ENCODE measurements around the gene TDRD9.
"Not testable (repeated sequence)": the region's sequence is repeated elsewhere in the genome, so short reads cannot be mapped to it uniquely, and the experiment has no call there.

Gene TDRD9

GRCh38 chr14:103891667-103892215 is 36.5 kb upstream of the TDRD9 start:
- DNase-seq = no peak

DNA sequence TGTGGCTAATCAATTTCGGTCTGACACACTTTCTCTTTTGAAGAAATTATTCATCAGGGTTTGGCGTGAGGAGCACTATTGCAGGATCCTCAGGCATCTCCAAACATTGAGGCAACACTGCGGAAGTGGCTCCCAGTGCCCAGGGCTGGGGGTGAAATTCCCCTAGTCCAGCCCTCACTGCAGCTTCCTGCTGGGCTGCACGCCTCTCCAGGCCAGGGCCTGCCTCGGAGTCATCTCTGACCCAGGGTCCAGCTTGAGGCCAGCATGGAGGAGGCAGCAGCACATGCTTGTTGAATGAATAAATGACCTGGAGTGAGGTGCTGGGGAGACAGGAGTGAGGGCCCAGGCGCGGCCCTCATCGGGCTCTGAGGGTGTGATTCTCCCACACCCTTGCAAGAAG is 36.0 kb upstream of the TDRD9 start:
- no peak for DNase-seq

GRCh38 chr14:103894034-103894722 is 34.1 kb upstream of the TDRD9 start:
- no peak for DNase-seq

DNA sequence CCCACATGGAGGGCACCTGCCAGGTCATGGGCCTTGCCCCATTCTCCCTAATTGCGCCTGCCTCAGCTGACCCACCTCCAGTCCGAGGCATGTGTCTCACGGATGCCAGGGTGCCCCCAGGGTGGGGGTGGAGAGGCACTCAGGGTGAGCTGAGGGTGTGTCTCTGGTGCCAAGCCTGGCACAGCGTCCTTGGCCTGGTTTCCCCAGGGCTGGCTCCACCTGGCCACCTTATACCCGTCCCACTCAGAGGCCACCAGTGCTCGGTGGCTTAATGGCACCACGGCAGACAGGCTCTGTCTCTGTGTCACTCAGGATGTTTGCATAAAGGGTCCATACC is 33.6 kb upstream of the TDRD9 start:
- DNase-seq = no peak

- no peak for DNase-seq
Observed at GRCh38 chr14:103896578-103896977, 31.7 kb upstream of the TDRD9 start.

DNA sequence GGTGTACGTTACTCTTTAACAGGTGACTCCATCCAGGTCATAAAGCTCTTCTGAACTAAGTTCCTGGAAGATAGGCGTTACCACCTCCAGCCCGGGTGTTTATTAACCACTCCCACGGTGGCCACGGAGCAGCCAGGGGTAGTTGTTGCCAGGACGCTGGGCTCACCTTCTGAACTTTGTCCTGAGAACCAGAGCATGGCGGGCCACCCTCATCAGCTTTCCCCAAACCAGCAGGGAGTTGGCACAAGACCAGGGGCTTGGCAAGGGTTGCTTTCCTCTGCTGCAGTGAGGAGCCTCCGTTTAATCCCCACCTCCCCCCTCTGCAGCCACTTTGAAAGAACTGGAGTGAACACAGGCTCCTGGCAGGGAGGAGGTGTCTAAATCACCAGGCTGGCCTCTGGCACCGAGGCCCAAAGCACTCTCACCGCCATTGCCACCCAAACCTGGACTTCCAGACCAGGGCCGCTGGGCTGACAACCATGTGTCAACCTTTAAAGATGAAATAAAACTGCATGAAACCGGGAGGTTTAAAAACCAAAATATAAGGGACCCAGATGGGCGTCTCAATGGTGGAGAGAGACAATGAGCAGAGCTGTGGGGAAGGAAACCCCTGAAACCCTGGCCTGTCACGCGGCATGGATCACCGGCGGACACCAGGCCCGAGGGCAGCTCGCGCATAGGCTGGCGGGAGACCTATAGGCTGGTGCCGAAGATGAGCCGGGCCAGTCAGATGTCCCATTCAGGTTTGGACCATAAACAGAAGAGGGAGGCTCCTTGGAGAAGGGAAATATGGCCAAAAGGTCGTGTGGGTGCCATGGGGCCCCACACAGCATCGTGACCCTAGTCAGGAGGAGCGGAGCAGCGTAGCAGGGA is 30.9 kb upstream of the TDRD9 start:
- DNase-seq = no peak

DNA sequence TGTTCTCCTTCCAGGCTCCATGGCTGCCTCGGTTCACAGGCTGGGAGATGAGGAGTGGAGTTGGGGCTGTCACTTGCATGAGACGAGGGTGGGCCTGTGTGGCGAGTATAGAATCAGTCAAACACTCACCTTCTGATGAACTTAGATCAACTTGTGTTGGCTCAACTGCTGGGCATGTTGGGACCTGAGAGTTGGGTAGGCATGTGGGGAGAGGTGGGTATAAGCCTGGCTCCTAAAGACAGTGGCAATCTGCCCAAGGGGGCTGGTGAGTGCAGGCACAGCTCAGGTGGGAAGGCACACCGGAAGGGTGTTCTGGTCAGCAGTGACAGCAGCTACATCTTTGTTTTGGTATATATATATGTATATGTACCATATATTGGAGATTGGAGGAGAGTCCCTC is 30.1 kb upstream of the TDRD9 start:
- DNase-seq = no peak

GRCh38 chr14:103898711-103899110 is 29.5 kb upstream of the TDRD9 start:
- no peak for DNase-seq

DNA sequence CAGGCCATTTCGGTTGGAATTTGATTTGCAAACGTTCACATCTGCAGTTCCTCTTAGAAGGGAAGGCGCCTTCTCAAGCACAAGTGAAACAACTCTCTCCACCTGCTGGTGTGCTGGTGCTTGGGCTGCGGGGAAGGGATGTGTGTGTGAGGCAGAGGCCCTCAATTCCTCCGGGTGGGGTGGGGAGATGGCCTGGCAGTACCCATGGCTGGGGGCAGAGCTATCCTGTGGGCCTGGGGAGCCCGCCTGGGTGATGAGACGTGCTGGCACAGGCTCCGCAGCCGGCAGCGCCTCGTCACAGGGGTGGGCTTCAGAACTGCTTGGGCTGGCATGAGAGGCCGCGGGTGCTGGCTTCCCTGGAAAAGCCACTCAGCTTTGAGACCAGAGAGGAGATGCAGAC is 28.9 kb upstream of the TDRD9 start:
- DNase-seq = no peak

- no peak for DNase-seq
Observed at GRCh38 chr14:103899833-103900232, 28.4 kb upstream of the TDRD9 start.

GRCh38 chr14:103904493-103905107 is 23.7 kb upstream of the TDRD9 start:
- DNase-seq = no peak

GRCh38 chr14:103905842-103906456 is 22.3 kb upstream of the TDRD9 start:
- DNase-seq = peak; percentile 33

- peak; percentile 43 for DNase-seq
Observed at GRCh38 chr14:103908580-103908979, 19.7 kb upstream of the TDRD9 start.

DNA sequence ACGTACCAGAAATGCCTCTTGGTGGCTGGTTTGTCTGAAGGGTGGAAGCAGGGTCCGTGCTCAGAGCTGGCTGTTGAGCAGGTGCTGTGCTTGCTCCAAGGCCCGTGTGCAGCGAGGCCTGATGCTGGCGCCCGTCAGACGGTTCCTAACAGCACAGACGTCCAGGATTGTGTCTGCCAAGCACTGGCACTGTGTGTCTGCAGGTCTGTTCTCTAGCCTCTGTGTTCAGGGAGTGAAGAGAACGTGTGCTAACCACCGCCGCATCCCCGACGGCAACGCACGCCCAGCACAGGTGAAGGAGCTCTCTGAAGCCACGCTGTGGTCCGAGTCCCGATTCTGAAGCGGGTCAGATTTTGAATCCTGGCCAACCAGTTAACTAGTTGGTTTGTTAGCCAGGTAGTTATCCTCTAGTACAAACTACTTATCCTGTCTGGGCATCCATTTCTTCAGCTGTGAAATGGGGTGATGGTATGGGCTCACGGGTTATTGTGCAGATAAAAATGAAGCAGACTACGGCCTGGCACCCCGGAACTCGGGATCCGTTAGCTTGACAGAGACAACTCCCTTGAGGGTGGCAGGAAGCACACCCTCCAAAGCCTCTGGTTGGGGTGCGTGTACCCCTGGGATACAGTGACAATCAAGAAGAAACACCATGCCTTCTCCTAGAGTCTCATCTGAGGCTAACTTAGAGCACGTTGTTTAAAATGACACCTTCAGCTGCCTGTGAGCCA is 18.6 kb upstream of the TDRD9 start:
- DNase-seq = no peak

DNA sequence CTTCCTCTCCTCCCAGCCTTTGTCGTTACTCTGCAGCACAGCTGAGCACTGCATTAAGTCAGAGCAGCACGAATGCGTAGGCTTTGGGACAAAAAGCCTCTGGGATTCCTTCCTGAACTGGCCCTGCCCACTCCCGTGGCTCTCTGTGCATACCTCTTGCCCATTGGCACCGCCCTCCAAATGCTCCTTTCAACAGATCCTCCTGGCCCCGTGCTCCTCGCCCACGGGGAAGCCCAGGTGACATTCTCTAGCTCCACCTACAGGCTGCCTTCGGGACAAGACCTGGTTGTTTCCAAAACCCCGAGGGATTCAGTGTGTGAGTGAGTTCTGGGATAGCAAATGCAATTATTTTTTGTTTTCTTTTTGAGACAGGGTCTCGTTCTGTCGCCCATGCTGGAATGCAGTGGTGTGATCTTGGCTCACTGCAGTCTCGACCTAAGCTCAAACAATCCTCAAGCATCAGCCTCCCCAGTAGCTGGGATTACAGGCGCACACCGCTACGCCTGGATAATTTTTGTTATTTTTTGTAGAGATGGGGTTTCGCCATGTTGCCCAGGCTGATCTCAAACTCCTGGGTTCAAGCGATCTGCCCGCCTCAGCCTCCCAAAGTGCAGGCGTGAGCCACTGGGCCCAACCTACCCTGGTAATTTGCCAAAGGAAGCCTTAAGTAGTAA is 17.9 kb upstream of the TDRD9 start:
- peak; percentile 74 for DNase-seq

DNA sequence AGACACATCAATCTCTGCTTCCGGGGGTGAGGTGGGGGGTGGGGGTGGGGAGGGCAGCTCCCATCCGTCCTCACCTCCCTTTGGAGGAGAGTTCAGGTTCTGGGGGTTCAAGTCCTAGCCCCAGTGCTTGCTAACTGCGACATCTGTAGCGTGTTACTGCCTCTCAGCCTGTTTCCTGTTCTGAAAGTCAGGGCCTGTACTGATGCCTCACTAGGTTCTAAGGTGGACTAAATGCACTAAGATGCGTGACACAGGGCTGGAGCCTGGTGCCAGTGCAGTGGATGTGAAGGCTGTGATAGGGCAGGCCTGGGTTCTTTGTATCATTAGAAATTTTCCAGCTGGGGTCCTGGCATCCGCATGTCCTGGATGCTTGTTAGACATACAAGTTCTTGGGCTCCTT is 17.3 kb upstream of the TDRD9 start:
- no peak for DNase-seq

- no peak for DNase-seq
Observed at GRCh38 chr14:103915616-103916015, 12.6 kb upstream of the TDRD9 start.

GRCh38 chr14:103916636-103917262 is 11.5 kb upstream of the TDRD9 start:
- no peak for DNase-seq

- peak; percentile 95 for DNase-seq
Observed at GRCh38 chr14:103920981-103921854, 7.0 kb upstream of the TDRD9 start.

DNA sequence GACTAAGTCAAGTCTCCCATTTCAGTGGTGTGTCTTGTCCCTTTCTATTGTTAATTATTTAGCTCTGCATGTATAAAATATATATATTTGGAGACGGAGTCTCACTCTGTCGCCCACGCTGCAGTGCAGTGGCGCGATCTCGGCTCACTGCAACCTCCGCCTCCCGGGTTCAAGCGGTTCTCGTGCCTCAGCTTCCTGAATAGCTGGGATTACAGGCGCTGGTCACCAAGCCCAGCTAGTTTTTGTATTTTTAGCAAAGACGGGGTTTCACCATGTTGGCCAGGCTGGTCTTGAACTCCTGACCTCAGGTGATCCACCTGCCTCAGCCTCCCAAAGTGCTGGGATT is 6.4 kb upstream of the TDRD9 start:
- not testable (repeated sequence) for DNase-seq

DNA sequence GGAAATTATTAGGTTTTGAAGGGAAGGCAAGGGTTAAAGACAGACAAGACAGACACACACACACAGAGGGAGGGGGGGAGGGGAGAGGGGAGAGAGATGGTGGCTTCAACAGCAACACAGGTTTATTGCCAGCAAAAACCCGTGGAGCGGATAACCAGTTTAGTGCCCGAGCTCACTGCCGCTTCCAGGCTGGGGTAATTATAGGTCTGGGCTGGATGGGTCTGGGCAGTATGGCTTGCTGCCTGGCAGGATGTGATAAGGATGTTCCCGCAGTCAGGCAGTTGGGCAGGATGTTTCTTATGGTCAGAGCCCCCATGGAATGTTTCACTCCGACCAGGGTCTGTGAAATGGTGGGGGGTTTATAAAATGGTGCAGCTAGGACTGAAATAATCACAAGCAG is 4.4 kb upstream of the TDRD9 start:
- no peak for DNase-seq

Measured in activated CD8-positive, alpha-beta memory T cell treated with anti-CD3 and anti-CD28 coated beads, Interleukin-2, amount 50 U/mL, for 4 hours (primary cell).